Uterus (tissue), 2 donors: Measurements from ENCODE around the gene SLTM.

Experiments used
- POLR2A ChIP-seq, 2 donors: fragments of 450-650 bp; IDR thresholded peaks; one replicate each; pipeline ENCODE4 v1.6.1; 2016; ENCODE audit warnings: antibody characterized with exemption in 2 of 2, mild to moderate bottlenecking in 1 of 2, moderate library complexity in 1 of 2
- TF ChIP-seq, protein P1 (sequence below), 4 experiments: fragments of 200-600 bp in 2 of 4; fragments of 450-650 bp in 2 of 4; sonication (generic) in 2 of 4; IDR thresholded peaks; one replicate each; pipeline ENCODE4 v1.5.1; 2016 to 2019; ENCODE audit warnings: antibody characterized with exemption in 4 of 4, mild to moderate bottlenecking in 2 of 4, moderate library complexity in 1 of 4

DNA sequence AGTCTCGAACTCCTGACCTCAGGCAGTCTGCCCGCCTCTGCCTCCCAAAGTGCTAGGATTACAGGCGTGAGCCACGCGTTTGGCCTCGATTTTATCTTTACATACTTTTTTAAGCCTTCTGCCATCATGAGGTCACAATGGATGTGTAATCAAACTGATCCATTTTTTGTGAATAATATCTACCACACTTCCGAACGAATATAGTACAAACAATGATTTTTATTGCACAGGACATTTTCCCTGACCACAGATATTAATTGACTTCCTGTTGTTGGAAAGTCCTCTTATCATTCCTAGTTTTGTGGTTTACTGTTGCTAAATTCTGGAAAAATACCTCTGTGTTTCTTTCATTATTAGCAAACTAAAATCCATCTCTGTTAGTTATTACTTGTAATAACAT is 93.4 kb downstream of the SLTM start:
- TF ChIP-seq, protein P1, sequence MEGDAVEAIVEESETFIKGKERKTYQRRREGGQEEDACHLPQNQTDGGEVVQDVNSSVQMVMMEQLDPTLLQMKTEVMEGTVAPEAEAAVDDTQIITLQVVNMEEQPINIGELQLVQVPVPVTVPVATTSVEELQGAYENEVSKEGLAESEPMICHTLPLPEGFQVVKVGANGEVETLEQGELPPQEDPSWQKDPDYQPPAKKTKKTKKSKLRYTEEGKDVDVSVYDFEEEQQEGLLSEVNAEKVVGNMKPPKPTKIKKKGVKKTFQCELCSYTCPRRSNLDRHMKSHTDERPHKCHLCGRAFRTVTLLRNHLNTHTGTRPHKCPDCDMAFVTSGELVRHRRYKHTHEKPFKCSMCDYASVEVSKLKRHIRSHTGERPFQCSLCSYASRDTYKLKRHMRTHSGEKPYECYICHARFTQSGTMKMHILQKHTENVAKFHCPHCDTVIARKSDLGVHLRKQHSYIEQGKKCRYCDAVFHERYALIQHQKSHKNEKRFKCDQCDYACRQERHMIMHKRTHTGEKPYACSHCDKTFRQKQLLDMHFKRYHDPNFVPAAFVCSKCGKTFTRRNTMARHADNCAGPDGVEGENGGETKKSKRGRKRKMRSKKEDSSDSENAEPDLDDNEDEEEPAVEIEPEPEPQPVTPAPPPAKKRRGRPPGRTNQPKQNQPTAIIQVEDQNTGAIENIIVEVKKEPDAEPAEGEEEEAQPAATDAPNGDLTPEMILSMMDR (IDR thresholded peaks at IDR 0.05), result no peak
- TF ChIP-seq POLR2A (IDR thresholded peaks at IDR 0.05), result no peak
